NOMO-1 treated with dmso at 0.1 percent for 144 hours (cell line): ENCODE data around the gene RTEL1.
"Not testable (repeated sequence)": the region's sequence is repeated elsewhere in the genome, so short reads cannot be mapped to it uniquely, and the experiment has no call there.

Source experiments
- DNase-seq: peaks from one replicate; lab custom pipeline; 2025; ENCODE audit not compliant: unreplicated experiment; lab: John Stamatoyannopoulos, UW

Gene RTEL1, protein sequence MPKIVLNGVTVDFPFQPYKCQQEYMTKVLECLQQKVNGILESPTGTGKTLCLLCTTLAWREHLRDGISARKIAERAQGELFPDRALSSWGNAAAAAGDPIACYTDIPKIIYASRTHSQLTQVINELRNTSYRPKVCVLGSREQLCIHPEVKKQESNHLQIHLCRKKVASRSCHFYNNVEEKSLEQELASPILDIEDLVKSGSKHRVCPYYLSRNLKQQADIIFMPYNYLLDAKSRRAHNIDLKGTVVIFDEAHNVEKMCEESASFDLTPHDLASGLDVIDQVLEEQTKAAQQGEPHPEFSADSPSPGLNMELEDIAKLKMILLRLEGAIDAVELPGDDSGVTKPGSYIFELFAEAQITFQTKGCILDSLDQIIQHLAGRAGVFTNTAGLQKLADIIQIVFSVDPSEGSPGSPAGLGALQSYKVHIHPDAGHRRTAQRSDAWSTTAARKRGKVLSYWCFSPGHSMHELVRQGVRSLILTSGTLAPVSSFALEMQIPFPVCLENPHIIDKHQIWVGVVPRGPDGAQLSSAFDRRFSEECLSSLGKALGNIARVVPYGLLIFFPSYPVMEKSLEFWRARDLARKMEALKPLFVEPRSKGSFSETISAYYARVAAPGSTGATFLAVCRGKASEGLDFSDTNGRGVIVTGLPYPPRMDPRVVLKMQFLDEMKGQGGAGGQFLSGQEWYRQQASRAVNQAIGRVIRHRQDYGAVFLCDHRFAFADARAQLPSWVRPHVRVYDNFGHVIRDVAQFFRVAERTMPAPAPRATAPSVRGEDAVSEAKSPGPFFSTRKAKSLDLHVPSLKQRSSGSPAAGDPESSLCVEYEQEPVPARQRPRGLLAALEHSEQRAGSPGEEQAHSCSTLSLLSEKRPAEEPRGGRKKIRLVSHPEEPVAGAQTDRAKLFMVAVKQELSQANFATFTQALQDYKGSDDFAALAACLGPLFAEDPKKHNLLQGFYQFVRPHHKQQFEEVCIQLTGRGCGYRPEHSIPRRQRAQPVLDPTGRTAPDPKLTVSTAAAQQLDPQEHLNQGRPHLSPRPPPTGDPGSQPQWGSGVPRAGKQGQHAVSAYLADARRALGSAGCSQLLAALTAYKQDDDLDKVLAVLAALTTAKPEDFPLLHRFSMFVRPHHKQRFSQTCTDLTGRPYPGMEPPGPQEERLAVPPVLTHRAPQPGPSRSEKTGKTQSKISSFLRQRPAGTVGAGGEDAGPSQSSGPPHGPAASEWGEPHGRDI (N-terminal part only)

DNA sequence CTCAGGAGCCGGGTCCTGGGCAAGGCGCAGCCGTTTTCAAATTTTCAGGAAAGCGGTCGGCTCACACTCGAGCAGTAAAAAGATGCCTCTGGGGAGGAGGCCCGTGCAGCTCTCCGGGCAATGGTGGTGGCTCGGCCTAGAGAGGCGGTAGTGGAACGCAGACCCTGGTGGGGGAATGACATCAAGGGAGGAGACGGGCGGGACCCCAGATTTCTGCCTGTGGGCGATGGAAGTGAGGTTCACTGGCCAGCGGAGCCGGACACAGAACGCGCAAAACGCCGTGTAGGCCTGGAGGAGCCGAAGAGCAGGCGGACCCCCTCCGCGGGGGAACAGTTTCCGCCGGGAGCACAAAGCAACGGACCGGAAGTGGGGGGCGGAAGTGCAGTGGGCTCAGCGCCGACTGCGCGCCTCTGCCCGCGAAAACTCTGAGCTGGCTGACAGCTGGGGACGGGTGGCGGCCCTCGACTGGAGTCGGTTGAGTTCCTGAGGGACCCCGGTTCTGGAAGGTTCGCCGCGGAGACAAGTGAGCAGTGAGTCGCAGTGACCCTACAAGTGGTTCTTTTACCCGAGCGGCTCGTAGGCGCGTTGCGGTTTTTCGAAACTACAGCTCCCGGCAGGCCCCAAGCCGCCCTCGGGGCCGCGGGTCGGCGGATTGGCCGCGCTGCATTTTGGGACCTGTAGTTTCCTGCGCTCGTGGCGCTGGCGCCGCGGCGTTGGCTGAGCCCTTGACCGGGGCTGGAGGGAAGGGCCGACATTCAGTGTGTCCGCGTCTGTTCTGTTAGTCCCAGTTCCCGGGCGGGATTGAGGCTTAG lies at the start of gene RTEL1:
RTEL1 (plus strand) TSS at position 376 of the 812 bp plus-strand sequence. CDS start 1,091 bp downstream, outside the sequence.
- peak; percentile 84 for DNase-seq

DNA sequence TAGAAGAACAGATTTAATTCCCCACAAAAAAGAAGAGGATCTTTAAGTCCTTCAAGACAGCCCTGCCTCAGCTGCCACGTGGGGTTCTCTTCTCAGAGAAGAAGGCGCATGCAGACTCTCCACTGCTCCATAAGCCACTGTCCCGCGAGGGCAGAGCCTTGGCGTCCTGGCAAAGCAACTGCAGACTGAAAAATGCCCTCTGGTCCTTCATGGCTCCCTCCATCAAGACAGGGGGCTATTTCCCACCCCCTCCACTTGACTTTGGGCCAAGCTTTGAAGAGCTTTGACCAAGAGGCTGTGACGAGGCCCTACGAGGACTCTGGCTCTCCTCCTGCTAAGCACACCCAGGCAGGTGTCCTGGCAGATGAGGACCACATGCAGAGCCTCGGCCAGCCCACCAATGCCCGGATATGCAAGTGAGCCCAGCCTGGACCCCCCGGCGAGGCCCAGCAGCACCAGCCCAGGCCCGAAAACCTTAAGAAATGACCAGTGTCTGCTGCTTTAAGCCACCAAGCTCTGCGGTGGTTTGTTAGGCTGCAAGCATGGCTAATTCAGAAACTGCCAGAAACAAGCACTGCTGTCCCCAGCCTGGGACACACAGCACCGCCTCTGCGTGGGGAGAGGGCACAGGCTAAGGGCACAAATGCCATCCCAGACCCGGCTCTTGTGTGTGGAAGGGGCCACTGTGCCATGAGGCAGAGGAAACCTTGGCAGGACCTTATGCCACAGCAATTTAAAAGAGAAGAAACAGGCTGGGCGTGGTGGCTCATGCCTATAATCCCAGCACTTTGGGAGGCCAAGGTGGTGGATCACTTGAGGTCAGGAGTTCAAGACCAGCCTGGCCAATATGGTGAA lies 47.3 kb upstream of the RTEL1 start:
- no peak for DNase-seq

DNA sequence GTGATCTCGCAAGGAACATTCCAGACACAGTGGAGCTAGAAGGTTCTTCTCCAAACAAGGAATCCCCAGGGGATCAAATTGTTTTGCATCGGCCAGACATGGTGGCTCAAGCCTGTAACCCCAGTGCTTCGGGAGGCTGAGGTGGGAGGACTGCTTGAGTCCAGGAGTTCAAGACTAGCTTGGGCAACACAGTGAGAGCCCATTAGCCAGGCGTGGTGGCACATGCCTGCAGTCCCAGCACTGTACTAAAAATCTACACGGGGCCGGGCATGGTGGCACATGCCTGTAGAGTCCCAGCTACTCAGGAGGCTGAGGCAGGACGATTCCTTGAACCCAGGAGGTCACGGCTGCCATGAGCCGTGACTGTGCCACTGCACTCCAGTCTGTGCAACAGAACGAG lies 46.5 kb upstream of the RTEL1 start:
- DNase-seq: no peak

DNA sequence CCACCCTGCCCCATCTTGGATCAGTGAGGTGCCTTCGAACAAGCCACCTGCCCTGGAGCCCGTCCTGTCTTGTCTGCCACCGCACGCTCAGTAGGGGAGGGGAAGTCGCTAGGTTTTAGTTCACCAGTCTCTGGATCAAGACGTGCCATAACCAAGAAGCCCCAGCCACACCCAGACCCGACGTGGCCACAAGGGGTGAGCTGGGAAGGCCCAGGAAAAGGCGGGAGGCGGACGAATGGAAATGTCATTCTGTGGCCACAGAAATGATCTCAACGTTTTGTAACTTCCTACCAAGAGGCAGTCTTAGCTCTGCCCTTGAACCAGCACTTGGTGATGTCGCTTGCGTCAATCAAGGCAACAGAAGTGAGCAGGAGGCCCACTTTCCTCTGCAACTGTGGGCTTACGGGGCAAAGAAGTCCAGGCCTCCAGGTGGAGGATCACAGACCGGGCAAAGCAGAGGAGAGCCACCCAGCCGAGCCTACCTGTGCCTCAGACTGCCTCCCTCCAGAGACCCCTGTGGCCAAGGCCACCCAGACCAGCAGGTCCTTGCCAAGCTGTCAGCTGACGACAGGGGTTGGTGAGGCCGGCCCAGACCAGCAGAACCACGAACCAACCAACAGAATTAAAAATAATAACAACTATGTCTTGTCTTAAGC lies 45.7 kb upstream of the RTEL1 start:
- DNase-seq: peak; percentile 93

DNA sequence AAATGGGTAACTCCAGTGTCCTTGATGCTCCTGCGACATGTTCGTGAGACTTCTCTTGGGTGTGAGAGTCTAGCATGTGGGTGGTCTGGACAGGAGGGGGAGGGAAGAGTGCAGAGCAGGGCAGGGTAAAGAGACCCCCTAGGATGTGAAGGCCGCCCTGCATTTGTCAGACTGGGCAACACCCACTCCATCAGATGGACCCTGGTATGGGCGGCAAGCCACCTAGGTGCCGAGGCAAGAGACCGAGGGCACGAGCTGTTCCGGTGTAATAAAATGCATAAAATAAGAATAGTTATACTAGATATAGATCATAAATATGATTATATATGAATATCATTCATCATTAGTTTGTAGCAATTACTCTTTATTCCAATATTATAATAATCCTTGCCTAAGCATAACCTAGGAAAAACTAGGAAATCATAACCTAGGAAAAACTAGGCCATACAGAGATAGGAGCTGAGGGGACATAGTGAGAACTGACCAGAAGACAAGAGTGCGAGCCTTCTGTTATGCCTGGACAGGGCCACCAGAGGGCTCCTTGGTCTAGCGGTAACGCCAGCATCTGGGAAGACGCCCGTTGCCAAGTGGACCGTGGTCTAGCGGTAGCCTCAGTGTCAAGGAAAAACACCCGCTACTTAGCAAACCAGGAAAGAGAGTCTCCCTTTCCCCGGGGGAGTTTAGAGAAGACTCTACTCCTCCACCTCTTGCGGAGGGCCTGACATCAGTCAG lies 44.1 kb upstream of the RTEL1 start:
- DNase-seq: not testable (repeated sequence)

DNA sequence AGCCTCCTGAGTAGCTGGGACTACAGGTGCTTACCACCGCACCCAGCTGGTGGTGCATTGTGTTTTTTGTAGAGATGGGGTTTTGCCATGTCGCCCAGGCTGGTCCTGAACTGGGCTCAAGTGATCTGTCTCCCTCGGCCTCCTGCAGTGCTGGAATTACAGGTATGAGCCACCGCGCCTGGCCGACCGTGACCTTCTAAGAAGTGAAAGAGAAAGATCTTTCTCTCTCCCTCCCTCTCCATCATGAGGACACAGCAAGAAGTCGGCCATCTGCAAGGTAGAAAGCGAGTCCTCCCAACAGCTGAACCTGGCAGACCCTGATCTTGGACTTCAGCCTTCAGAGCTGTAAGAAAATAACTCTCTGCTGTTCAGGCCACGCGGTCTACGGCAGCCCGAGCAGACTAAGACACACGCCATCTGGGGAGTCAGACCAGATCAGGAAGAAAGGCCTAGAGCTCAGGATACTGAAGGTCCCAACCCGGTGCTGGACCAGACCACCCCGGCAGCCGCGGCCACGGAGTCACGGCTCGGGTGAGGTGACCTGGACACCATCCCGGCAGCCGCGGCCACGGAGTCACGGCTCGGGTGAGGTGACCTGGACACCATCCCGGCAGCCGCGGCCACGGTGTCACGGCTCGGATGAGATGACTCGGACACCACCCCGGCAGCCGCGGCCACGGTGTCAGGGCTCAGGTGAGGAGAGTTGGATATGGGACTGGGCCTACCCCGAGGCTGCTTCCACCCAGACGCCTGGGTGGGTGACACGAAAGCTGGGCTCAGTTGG lies 40.8 kb upstream of the RTEL1 start:
- no peak for DNase-seq

DNA sequence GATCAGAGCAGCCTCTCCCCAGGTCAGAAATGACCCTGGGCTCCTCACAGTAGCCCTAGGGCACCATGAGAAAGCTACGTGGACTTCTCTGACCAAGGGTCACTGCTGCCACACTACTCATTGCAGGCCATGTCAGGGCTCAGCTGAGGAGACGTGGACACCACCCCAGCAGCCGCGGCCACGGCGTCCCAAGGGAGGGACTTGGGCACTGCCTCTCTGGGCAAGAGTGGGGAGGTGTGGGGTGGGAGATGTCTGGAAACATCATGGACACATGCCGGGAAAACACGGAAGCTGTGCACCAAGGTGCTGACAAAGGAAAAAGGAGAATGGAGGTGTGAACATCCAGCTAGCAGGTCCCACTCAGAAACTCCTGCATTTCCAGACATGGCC lies 40.2 kb upstream of the RTEL1 start:
- no peak for DNase-seq

DNA sequence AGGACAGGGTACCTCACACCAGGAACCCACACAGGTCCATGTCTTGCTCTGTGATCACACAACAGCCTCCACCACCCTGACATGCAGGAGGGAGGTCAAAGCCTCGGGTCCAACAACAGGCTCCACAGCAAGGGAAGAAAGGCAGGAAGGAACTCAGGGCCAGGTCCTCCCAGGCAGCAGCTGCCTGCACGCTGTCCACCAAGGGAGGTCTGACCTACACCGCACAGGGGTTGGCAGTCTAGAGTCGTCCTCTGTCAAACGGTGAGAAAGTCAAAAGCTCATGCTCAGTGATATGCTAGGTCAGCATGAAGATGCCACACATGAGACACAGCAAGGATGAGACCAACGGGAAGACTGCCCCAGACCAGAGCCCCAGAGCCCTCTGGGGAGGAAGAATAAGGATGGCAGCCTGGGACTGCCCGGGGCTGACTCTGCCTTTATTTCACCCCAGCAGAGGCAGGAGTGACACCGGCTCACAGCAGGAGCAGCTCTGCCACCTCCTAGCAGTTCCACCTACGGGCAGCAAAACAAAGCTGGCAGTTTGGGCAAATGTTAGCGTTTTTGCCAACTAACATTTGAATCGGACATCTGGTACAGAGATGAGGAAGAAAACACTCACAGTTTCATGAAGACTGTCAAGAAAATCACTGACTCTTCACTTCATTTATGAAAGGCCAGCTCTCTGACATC lies 39.7 kb upstream of the RTEL1 start:
- DNase-seq: no peak

DNA sequence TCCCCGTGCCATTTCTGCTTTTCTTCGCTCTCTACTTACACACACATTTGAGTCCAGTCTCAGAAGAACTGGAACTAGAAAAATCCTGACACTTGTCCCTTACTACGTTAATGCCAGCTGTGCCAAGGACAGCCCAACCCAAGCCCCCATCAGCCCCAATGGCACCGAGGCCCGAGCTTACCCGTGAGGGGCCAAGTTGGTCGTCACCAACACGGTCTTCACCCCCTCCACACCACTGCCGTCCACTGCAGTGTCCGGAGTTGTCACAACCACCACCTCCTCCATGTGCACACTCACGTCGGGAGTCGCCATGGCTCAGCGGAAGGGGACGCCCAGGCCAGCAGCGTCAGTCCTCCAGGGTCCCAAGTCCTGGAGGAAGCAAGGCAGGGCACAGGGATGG lies 39.0 kb upstream of the RTEL1 start:
- no peak for DNase-seq

DNA sequence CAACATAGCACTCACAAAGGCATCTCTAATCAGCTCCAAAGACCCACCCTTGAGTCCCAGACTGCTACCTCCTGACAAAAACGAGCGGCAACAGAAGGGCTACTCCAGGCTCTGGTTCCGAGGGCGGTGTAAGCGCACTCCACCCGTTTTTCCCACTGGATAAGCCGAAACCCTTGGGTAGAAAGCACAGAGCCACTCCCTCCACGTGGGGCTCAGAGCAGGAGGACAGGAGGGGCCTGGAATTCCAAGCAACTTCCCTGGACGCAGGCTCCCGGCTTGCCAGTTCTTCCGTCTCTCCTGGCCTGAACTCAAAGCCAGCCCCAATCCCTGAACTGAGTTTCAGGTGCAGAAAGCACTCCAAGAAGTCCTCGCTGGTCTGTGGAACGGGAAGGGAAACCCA lies 38.6 kb upstream of the RTEL1 start:
- DNase-seq: no peak

DNA sequence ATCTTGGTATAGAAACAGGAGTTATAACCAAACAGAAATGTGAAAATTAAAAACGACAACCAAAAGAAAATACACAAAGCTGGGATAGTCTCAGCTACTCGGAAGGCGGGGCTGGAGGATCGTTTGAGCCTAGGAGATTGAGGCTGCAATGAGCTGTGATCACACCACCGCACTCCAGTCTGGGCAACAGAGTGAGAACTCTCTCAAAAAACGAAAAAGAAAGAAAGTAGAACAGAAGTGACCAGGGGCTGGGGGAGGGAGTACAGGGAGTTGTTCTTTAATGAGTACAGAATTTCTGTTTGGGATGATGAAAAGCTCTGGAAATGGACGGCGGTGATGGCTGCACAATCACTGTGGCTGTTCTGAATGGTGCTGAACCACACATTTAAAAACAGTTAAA lies 37.1 kb upstream of the RTEL1 start:
- DNase-seq: no peak

DNA sequence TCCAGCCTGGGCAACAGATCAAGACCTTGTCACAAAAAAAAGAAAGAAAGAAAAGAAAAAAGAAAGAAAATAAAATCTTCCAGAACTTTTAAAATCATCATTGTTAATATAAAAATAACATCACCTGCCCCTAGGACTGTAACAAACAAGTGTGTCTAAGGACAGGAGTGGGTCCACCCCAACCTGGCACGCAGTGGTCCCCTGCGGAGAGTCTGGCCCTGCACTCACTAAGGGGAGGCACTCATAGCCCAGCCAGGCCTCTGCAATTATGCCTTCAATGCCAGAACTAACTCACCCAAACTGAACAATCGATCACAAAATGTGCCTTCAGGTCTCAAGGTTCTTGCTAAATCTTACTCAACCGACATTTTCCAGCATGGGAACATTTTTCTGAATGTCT lies 36.0 kb upstream of the RTEL1 start:
- no peak for DNase-seq

DNA sequence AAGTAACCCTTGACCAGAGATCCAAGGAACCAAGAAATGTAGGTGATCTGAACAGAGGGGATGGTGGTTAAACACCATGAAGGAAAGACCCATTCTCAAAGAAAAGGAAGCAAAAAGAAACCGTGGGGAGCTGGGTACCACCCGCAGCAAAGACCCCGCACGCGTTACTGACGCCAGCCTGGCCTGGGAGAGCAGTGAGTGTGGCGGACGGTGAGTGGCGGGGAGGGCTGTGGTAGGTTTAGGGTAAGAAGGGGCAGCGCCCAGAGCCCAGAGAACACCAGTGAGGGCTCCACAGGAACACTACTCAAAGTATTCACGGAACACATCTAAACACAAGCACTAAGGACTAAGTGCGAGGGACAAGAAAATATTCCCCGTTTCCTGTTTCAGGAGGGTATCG lies 35.4 kb upstream of the RTEL1 start:
- DNase-seq: no peak

DNA sequence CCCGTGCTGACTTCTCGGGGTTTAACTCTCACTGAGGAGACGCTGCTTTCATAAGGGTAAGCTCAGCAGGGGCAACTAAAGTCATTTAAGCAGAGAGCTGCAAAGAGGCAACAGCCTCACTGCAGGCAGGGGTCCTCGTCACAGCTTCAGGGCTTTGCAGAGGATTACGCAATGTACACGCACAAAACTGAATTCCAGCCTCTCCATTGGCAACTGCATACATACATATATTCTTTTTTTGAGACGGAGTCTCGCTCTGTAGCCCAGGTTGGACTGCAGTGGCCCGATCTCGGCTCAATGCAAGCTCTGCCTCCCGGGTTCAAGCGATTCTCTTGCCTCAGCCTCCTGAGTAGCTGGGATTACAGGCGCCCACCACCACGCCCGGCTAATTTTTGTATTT lies 33.6 kb upstream of the RTEL1 start:
- DNase-seq: no peak

DNA sequence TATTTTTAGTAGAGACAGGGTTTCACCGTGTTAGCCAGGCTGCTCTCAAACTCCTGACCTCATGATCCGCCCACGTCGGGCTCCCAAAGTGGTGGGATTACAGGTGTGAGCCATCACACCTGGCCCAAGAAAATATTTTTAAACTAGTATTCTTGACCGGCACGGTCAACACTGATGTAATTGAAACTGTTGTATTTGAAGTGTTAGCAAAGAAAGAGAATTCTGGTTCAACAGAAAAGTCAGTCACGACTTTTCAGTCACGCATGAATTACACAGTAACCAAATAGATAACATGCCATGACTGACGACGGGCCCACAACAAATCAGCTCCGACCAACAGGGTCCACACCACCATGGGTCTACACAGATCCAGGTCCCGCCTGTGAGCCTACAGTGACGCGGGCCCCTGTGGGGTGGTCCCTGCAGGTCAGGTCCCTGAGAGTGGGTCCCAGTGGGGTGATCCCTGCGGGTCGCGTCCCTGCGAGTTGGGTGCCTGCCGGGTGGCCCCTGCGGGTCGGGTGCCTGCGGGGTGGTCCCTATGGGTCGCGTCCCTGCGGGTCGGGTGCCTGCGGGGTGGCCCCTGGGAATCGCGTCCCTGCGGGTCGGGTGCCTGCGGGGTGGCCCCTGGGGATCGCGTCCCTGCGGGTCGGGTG lies 32.2 kb upstream of the RTEL1 start:
- DNase-seq: no peak

DNA sequence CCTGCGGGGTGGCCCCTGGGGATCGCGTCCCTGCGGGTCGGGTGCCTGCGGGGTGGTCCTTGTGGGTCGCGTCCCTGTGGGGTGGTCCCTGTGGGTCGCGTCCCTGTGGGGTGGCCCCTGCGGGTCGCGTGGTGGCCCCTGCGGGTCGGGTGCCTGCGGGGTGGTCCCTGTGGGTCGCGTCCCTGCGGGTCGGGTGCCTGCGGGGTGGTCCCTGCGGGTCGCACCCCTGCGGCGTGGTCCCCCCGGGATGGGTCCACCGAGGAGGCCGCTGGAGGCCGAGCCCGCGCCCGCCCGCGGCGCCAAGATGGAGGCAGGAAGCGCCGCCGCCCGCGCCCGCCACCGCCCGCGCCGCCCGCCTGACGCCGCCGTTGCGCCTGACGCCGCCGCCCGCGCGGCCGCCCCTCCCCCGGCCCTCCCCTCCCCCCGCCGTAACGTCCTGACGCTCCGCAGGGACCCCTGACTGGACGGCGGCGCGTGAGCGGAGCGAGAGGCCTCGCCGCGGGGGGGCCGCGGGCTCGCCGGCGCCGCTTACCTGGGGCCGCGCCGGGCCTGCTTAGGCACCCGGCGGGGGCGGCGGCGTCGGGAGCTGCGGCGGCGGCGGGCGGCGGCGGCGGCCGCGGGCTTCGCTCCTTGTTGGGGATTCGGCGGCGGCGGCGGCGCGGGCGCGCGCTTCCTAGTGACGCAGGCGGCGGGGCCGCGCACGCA lies 31.5 kb upstream of the RTEL1 start, which contains the start of gene GMEB2:
GMEB2 (minus strand) TSS at position 678 of the 705 bp plus-strand sequence. CDS start 7,704 bp downstream, outside the sequence.
- peak; percentile 67 for DNase-seq
